Endothelial cell of umbilical vein (primary cell): ENCODE measurements around the gene IL20.

ENCODE experiments used
- EZH2 ChIP-seq: IDR thresholded peaks from 2 replicates; pipeline ENCODE4 v1.6.1; 2012; ENCODE audit warnings: borderline replicate concordance, low read depth, mild to moderate bottlenecking, moderate library complexity, low read length, inconsistent platforms; ENCODE audit not compliant: severe bottlenecking
- MYC ChIP-seq: IDR thresholded peaks from one replicate; pipeline ENCODE4 v1.6.1; 2011; ENCODE audit warnings: mild to moderate bottlenecking, low read depth, low read length
- POLR2A ChIP-seq: IDR thresholded peaks from 2 replicates; pipeline ENCODE4 v1.6.1; 2012; ENCODE audit warnings: low read depth, mild to moderate bottlenecking, control low read depth, low read length
- POLR2AphosphoS5 ChIP-seq: IDR thresholded peaks from 2 replicates; pipeline ENCODE4 v1.6.1; 2012; ENCODE audit warnings: low read depth, mild to moderate bottlenecking, control low read depth, low read length, moderate library complexity; ENCODE audit not compliant: insufficient read depth
- TF ChIP-seq, protein P1 (sequence below), 2 donors: IDR thresholded peaks; 1 replicate in 1 of 2; 2 replicates in 1 of 2; pipeline ENCODE4 v1.5.1; 2011; ENCODE audit warnings: low read length in 2 of 2, mild to moderate bottlenecking in 2 of 2, moderate library complexity in 2 of 2, control low read depth in 1 of 2, inconsistent platforms in 1 of 2, low read depth in 1 of 2; ENCODE audit not compliant: insufficient read depth in 1 of 2; ENCODE audit errors: extremely low read depth in 1 of 2

DNA sequence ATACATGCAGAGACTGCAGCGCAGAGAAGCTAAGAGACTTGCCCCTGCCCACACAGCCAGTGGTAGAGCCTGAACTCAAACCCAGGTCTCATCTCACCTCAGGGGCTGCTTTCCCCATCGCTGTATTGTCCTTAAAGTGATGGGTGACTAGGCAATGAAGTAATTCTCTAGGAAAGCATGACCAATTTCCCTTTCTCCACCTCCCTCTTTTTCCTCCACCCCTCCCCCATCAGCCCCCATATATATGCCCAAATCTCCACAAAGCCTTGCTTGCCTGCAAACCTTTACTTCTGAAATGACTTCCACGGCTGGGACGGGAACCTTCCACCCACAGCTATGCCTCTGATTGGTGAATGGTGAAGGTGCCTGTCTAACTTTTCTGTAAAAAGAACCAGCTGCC is 31.8 kb downstream of the IL20 start, which contains the start of gene IL24:
- TF ChIP-seq POLR2A: no peak
- no peak for TF ChIP-seq POLR2AphosphoS5
- TF ChIP-seq, protein P1, sequence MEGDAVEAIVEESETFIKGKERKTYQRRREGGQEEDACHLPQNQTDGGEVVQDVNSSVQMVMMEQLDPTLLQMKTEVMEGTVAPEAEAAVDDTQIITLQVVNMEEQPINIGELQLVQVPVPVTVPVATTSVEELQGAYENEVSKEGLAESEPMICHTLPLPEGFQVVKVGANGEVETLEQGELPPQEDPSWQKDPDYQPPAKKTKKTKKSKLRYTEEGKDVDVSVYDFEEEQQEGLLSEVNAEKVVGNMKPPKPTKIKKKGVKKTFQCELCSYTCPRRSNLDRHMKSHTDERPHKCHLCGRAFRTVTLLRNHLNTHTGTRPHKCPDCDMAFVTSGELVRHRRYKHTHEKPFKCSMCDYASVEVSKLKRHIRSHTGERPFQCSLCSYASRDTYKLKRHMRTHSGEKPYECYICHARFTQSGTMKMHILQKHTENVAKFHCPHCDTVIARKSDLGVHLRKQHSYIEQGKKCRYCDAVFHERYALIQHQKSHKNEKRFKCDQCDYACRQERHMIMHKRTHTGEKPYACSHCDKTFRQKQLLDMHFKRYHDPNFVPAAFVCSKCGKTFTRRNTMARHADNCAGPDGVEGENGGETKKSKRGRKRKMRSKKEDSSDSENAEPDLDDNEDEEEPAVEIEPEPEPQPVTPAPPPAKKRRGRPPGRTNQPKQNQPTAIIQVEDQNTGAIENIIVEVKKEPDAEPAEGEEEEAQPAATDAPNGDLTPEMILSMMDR (IDR thresholded peaks at IDR 0.05; ENCODE audit: extremely low read depth in 1 of 2, insufficient read depth in 1 of 2, low read depth in 1 of 2, low read length in 2 of 2): no peak
- no peak for TF ChIP-seq MYC
- no peak for TF ChIP-seq EZH2
